SIG-M5 treated with dmso at 0.1 percent for 504 hours (cell line): ENCODE measurements around the gene CABP4.
"Not testable (repeated sequence)": the region's sequence is repeated elsewhere in the genome, so short reads cannot be mapped to it uniquely, and the experiment has no call there.

Experiments
- DNase-seq: peaks from one replicate; lab custom pipeline; 2025; ENCODE audit not compliant: unreplicated experiment; lab: John Stamatoyannopoulos, UW

CABP4 gene

GRCh38 chr11:67419325-67420049 lies 35.7 kb upstream of the CABP4 start:
- no peak for DNase-seq

- no peak for DNase-seq
Observed at GRCh38 chr11:67420147-67420645, 35.0 kb upstream of the CABP4 start.

- DNase-seq: peak; percentile 86
Observed at GRCh38 chr11:67420646-67421429, 34.3 kb upstream of the CABP4 start.

GRCh38 chr11:67421430-67422031 lies 33.6 kb upstream of the CABP4 start:
- no peak for DNase-seq

- DNase-seq: no peak
Observed at GRCh38 chr11:67422891-67423290, 32.3 kb upstream of the CABP4 start.

DNA sequence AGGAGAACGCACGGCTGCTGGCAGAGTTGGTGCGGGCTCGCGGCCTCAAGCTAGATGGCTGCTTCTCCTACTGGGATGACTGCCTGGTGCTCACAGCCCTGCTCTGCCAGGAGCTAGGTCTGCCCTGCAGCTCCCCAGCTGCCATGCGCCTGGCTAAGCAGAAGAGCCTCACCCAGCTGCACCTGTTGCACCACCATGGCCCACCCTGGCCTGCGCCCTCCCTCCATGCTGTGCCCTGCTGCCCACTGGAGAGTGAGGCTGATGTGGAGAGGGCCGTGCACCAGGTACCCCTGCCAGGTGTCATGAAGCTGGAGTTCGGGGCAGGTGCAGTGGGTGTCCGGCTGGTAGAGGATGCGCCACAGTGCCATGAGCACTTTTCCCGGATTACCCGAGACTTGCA lies 31.7 kb upstream of the CABP4 start:
- no peak for DNase-seq

GRCh38 chr11:67423891-67424613 lies 31.1 kb upstream of the CABP4 start:
- DNase-seq: no peak

GRCh38 chr11:67427364-67427859 lies 27.7 kb upstream of the CABP4 start:
- DNase-seq: not testable (repeated sequence)

DNA sequence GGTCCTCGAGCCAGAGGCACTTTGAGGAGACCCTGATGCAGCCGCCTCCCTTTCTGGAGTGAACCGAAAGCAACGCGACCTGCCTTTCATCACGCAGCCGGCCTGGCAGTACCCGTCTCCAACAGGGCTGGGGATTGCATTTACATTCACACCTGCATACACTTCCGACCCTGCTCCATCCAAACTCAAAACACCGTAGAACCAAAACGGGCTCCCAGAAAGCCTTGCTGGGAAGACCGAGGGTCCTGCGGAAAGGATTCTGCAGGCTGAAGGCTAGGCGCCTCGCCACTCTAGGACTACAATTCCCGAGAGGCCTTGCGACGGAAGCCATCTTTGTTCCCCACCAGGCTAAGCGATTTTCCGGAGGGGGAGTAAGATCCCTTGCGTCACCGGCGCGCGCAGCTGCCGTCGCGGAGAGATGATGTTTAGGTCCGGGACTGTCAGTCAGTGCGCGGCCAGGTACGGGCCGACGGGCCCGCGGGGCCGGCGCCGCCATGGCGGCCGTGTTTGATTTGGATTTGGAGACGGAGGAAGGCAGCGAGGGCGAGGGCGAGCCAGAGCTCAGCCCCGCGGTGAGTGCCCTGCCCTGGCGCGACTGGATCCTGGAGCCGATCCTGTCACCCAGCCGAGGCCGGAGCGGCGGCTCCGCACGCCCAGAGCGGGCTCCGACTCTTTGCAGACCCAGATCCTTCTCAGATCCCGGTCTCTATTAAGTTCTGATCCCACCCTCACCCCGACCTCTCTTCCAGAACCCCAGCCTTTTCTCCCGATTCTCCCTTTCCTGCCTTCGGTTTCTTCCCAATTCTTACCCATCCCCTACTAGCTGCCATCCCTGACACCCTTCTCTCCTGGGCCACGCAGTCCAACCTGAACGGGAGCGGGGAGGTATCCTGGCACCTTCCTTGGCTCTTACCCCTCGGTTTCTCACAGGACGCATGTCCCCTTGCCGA lies 26.8 kb upstream of the CABP4 start, which contains the start of gene RPS6KB2:
TSS of gene RPS6KB2 (plus strand) at position 443 of the 950 bp plus-strand sequence. CDS start at position 495, 52 bp downstream.
- peak; percentile 93 for DNase-seq

- no peak for DNase-seq
Observed at GRCh38 chr11:67429038-67429668, 26.0 kb upstream of the CABP4 start.

DNA sequence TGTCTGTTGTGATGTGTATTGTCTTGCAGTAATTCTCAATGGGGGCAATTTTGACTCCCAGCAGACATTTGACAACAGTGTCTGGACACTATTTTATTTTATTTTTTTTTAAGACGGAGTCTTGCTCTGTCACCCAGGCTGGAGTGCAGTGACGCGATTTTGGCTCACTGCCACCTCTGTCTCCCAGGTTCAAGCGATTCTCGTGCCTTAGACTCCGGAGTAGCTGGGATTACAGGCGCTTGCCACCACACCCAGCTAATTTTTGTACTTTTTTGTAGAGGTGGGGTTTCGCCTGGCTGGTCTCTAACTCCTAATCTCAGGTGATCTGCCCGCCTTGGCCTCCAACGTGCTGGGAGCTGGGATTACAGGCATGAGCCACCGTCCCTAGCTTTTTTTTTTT lies 25.4 kb upstream of the CABP4 start:
- no peak for DNase-seq

- no peak for DNase-seq
Observed at GRCh38 chr11:67431346-67432249, 23.6 kb upstream of the CABP4 start.

DNA sequence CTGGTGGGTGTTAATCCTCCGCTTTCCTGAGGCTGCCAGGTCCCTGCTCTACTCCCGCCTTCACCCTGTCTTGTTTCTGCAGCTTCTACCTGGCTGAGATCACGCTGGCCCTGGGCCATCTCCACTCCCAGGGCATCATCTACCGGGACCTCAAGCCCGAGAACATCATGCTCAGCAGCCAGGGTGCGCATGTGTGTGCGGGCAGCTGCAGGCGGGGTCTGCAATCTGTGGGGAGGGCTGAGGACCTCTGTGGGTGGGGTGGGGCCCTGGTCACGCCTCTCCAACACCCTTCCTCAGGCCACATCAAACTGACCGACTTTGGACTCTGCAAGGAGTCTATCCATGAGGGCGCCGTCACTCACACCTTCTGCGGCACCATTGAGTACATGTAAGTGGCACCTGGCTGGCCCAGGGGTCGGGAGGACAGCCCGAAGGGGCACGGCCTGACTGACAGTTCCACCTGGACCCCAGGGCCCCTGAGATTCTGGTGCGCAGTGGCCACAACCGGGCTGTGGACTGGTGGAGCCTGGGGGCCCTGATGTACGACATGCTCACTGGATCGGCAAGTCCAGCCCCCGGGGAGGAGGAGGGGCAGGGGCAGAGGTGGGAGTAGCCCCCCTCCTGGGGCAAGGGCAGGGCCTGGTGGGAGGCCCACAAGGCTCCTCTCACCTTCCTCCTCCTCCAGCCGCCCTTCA lies 22.4 kb upstream of the CABP4 start:
- DNase-seq: no peak

DNA sequence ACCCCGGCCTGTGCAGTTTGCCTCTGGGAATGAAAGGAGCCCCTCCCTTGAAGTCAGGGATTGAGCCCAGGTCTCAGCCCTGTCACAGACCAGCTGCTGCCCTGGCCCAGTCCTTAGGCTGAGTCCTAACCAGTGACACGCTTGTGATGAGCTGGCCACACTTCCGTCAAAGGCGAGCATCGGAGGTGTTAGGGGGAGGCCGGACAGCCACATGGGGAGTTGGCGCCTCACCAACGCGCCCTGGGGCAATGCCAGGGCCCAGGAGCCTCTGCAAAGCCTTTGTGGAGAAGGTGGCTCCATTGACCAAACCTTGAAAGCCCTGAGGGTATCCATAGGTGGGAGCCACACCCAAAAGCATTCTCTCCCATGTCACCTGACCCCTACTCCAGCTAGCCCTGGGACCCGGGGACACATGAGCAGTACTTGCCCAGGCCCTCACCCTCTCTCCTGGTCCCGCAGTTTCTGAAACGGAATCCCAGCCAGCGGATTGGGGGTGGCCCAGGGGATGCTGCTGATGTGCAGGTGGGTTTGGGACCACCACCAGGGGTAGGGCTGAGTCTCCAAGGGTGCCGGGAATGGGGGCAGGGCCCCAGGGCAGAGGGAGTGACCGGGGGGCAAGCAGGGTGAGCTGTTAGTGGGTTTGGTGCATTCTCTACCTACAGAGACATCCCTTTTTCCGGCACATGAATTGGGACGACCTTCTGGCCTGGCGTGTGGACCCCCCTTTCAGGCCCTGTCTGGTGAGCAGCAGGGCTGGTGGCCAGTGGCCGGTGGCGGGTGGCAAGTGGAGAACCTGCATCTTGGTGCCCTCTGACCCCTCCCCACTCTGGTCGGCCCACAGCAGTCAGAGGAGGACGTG lies 21.4 kb upstream of the CABP4 start:
- no peak for DNase-seq

DNA sequence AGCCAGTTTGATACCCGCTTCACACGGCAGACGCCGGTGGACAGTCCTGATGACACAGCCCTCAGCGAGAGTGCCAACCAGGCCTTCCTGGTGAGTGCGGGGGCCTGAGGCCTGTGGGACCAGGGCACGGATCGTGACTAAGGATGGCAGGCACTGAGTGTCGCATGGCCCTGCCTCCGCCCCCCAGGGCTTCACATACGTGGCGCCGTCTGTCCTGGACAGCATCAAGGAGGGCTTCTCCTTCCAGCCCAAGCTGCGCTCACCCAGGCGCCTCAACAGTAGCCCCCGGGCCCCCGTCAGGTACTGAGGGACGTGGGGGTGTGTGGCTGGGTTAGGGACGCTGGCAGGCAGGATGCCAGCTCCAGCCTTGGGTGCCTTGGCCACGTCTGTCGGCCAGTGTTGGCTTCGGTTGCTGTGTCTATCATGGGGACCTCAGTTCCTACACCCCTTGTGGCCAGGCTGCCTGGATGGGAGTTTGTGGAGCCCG lies 20.7 kb upstream of the CABP4 start:
- DNase-seq: no peak

DNA sequence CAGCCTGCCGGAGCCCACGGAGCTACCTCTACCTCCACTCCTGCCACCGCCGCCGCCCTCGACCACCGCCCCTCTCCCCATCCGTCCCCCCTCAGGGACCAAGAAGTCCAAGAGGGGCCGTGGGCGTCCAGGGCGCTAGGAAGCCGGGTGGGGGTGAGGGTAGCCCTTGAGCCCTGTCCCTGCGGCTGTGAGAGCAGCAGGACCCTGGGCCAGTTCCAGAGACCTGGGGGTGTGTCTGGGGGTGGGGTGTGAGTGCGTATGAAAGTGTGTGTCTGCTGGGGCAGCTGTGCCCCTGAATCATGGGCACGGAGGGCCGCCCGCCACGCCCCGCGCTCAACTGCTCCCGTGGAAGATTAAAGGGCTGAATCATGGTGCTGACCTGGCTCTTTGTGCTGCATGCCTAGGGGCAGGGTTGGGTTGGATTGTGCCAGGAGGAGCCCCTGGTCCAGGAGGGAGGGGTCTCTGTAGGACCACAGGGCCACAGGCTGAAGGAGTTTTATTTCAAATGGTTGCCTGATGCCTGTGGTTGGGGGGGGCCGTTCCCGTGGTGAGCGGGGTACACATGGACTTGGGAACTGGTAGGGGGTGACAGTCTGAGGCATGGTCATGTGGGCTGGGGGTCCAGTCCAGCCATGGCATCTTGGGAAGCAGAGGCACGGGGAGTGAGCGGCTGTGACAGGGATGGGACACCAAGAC lies 20.0 kb upstream of the CABP4 start:
- DNase-seq: no peak
